GM18867 (cell line): Measurements from ENCODE around the gene PRKACA.
"Not testable (repeated sequence)": the region's sequence is repeated elsewhere in the genome, so short reads cannot be mapped to it uniquely, and the experiment has no call there.

Experiments
- ATAC-seq: cut with Tn5 transposase; IDR thresholded peaks from one replicate; pipeline ENCODE4 v1.9.1; 2021; ENCODE audit warnings: mild to moderate bottlenecking, moderate library complexity; ENCODE audit not compliant: unreplicated experiment

PRKACA gene

GRCh38 chr19:14148751-14149410 lies 31.3 kb upstream of the PRKACA start:
- ATAC-seq: no peak

- no peak for ATAC-seq
Measured at GRCh38 chr19:14147797-14148605, 30.4 kb upstream of the PRKACA start.

- no peak for ATAC-seq
Measured at GRCh38 chr19:14146789-14147216, 29.2 kb upstream of the PRKACA start.

- ATAC-seq: not testable (repeated sequence)
Measured at GRCh38 chr19:14146169-14146568, 28.6 kb upstream of the PRKACA start.

GRCh38 chr19:14145381-14145780 lies 27.8 kb upstream of the PRKACA start:
- no peak for ATAC-seq

GRCh38 chr19:14142262-14143190 lies 25.0 kb upstream of the PRKACA start:
- no peak for ATAC-seq

GRCh38 chr19:14141041-14141440 lies 23.5 kb upstream of the PRKACA start:
- ATAC-seq: no peak

GRCh38 chr19:14139944-14140343 lies 22.4 kb upstream of the PRKACA start:
- no peak for ATAC-seq

- no peak for ATAC-seq
Measured at GRCh38 chr19:14138576-14139265, 21.2 kb upstream of the PRKACA start.

- ATAC-seq: peak; percentile 78
Measured at GRCh38 chr19:14136509-14137281, 19.1 kb upstream of the PRKACA start, which contains the start of gene ASF1B. Gene ASF1B (minus strand): TSS chr19:14136589. CDS start chr19:14136456, 133 bp downstream.

GRCh38 chr19:14135985-14136508 lies 18.5 kb upstream of the PRKACA start:
- no peak for ATAC-seq

- no peak for ATAC-seq
Measured at GRCh38 chr19:14135355-14135754, 17.8 kb upstream of the PRKACA start.

- ATAC-seq: peak; percentile 43
Measured at GRCh38 chr19:14127929-14128509, 10.5 kb upstream of the PRKACA start.

GRCh38 chr19:14127176-14127575 lies 9.6 kb upstream of the PRKACA start:
- ATAC-seq: no peak

- no peak for ATAC-seq
Measured at GRCh38 chr19:14122924-14123323, 5.4 kb upstream of the PRKACA start.

GRCh38 chr19:14120497-14120780 lies 2.9 kb upstream of the PRKACA start:
- no peak for ATAC-seq

- ATAC-seq: no peak
Measured at GRCh38 chr19:14119644-14120496, 2.3 kb upstream of the PRKACA start.

- no peak for ATAC-seq
Measured at GRCh38 chr19:14119146-14119545, 1.6 kb upstream of the PRKACA start.
